ENCODE data around the gene KRT37. TPM values are rescaled to one million over a fixed set of nuclear protein-coding genes. Genes with fewer than 3 reads are reported as not detected.

KRT37 gene
- total and polyA plus RNA-seq, 2 of the 13 experiments (the other 11 are each of a cell fraction or from before 2014, with no cell fraction given): 0.69 TPM; not detected in 1

DNA sequence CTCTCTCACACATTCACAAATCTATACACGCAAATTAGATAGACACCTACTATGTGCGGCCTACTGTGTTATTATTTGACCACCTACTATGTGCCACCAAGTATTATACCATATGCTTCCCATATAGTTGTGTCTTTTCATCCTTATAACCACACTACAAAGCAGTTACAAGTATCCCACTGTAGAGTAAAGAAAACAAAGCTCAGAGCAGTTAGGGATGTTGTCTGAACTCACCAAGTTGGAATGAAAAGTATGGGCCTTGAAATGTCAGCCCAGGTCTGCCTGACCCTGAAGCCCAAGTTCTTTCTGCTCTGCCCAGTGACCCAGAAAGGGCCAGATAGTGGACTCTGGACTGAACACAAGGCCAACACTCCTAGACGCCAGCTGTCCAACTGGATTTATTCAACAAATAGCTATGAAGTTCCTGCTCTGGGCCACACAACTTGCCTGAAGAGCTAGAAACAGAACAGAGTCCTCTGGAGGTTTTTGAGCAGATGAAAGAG is 8.5 kb downstream of the KRT37 start (continued):
- no peak for TF ChIP-seq ISL2 (CRISPR knock-in tag; IDR thresholded peaks at IDR 0.05)
- TF ChIP-seq ZNF737 (CRISPR knock-in tag; IDR thresholded peaks at IDR 0.05; ENCODE audit: borderline replicate concordance): no peak
- no peak for TF ChIP-seq RBAK (CRISPR knock-in tag; IDR thresholded peaks at IDR 0.05)
- TF ChIP-seq ZNF510 (CRISPR knock-in tag; IDR thresholded peaks at IDR 0.05; ENCODE audit: low read depth): no peak
- TF ChIP-seq ZNF790 (CRISPR knock-in tag; IDR thresholded peaks at IDR 0.05; ENCODE audit: borderline replicate concordance): no peak
- peak; percentile 29; the same call in 1 of the 2 replicates for TF ChIP-seq ZNF17 (CRISPR knock-in tag; IDR thresholded peaks at IDR 0.05)
- no peak for TF ChIP-seq GPN1 (CRISPR knock-in tag; IDR thresholded peaks at IDR 0.05; ENCODE audit: borderline replicate concordance)
- TF ChIP-seq AHR (CRISPR knock-in tag; IDR thresholded peaks at IDR 0.05): no peak
- TF ChIP-seq SSRP1 (CRISPR knock-in tag; IDR thresholded peaks at IDR 0.05): no peak
- no peak for TF ChIP-seq ZNF547 (CRISPR knock-in tag; IDR thresholded peaks at IDR 0.05)
- TF ChIP-seq, protein P1, sequence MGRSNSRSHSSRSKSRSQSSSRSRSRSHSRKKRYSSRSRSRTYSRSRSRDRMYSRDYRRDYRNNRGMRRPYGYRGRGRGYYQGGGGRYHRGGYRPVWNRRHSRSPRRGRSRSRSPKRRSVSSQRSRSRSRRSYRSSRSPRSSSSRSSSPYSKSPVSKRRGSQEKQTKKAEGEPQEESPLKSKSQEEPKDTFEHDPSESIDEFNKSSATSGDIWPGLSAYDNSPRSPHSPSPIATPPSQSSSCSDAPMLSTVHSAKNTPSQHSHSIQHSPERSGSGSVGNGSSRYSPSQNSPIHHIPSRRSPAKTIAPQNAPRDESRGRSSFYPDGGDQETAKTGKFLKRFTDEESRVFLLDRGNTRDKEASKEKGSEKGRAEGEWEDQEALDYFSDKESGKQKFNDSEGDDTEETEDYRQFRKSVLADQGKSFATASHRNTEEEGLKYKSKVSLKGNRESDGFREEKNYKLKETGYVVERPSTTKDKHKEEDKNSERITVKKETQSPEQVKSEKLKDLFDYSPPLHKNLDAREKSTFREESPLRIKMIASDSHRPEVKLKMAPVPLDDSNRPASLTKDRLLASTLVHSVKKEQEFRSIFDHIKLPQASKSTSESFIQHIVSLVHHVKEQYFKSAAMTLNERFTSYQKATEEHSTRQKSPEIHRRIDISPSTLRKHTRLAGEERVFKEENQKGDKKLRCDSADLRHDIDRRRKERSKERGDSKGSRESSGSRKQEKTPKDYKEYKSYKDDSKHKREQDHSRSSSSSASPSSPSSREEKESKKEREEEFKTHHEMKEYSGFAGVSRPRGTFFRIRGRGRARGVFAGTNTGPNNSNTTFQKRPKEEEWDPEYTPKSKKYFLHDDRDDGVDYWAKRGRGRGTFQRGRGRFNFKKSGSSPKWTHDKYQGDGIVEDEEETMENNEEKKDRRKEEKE (IDR thresholded peaks at IDR 0.05): no peak
- peak; percentile 76; the same call in 1 of the 2 replicates for TF ChIP-seq TARDBP (CRISPR knock-in tag; IDR thresholded peaks at IDR 0.05)
- TF ChIP-seq PCBP1 (IDR thresholded peaks at IDR 0.05; ENCODE audit: borderline replicate concordance, low read depth, low read length): no peak
- TF ChIP-seq, protein P2, sequence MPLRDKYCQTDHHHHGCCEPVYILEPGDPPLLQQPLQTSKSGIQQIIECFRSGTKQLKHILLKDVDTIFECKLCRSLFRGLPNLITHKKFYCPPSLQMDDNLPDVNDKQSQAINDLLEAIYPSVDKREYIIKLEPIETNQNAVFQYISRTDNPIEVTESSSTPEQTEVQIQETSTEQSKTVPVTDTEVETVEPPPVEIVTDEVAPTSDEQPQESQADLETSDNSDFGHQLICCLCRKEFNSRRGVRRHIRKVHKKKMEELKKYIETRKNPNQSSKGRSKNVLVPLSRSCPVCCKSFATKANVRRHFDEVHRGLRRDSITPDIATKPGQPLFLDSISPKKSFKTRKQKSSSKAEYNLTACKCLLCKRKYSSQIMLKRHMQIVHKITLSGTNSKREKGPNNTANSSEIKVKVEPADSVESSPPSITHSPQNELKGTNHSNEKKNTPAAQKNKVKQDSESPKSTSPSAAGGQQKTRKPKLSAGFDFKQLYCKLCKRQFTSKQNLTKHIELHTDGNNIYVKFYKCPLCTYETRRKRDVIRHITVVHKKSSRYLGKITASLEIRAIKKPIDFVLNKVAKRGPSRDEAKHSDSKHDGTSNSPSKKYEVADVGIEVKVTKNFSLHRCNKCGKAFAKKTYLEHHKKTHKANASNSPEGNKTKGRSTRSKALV (CRISPR knock-in tag; IDR thresholded peaks at IDR 0.05): no peak
- TF ChIP-seq IKZF1 (IDR thresholded peaks at IDR 0.05): no peak
- no peak for TF ChIP-seq CBX2 (IDR thresholded peaks at IDR 0.05; ENCODE audit: low read depth, low read length)
- no peak for TF ChIP-seq CBX2 (CRISPR knock-in tag; IDR thresholded peaks at IDR 0.05; ENCODE audit: low read depth)
- TF ChIP-seq ZNF235 (CRISPR knock-in tag; IDR thresholded peaks at IDR 0.05; ENCODE audit: borderline replicate concordance): no peak
- TF ChIP-seq POLR2AphosphoS5 (IDR thresholded peaks at IDR 0.05; ENCODE audit: low read depth, low read length): no peak
- TF ChIP-seq, protein P3, sequence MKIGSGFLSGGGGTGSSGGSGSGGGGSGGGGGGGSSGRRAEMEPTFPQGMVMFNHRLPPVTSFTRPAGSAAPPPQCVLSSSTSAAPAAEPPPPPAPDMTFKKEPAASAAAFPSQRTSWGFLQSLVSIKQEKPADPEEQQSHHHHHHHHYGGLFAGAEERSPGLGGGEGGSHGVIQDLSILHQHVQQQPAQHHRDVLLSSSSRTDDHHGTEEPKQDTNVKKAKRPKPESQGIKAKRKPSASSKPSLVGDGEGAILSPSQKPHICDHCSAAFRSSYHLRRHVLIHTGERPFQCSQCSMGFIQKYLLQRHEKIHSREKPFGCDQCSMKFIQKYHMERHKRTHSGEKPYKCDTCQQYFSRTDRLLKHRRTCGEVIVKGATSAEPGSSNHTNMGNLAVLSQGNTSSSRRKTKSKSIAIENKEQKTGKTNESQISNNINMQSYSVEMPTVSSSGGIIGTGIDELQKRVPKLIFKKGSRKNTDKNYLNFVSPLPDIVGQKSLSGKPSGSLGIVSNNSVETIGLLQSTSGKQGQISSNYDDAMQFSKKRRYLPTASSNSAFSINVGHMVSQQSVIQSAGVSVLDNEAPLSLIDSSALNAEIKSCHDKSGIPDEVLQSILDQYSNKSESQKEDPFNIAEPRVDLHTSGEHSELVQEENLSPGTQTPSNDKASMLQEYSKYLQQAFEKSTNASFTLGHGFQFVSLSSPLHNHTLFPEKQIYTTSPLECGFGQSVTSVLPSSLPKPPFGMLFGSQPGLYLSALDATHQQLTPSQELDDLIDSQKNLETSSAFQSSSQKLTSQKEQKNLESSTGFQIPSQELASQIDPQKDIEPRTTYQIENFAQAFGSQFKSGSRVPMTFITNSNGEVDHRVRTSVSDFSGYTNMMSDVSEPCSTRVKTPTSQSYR (CRISPR knock-in tag; IDR thresholded peaks at IDR 0.05; ENCODE audit: borderline replicate concordance): no peak; the same call in 1 of the 2 replicates
- no peak for TF ChIP-seq FOXP1 (IDR thresholded peaks at IDR 0.05)
- peak; percentile 67 for TF ChIP-seq FOXP1 (CRISPR knock-in tag; IDR thresholded peaks at IDR 0.05)
- TF ChIP-seq NONO (IDR thresholded peaks at IDR 0.05): no peak
- no peak for TF ChIP-seq NONO (CRISPR knock-in tag; conservative IDR thresholded peaks at IDR 0.05)
- no peak for TF ChIP-seq ATF7 (IDR thresholded peaks at IDR 0.05)
- TF ChIP-seq ATF7 (CRISPR knock-in tag; IDR thresholded peaks at IDR 0.05): peak; percentile 87; the same call in 1 of the 2 replicates
- TF ChIP-seq JUN (CRISPR knock-in tag; IDR thresholded peaks at IDR 0.05): peak; percentile 96
- no peak for TF ChIP-seq ZBTB21 (CRISPR knock-in tag; IDR thresholded peaks at IDR 0.05)

Measured in HepG2 (cell line).